PC-3 (cell line): Measurements from ENCODE around the gene WDR41.

Experiments used
- CTCF ChIP-seq: fragments of 300-600 bp; sonication (generic); conservative IDR thresholded peaks from 2 replicates; pipeline ENCODE4 v1.5.1; 2017; ENCODE audit warnings: antibody characterized with exemption, low read depth, mild to moderate bottlenecking, low read length
- EZH2 ChIP-seq: fragments of 300-600 bp; sonication (generic); IDR thresholded peaks from one replicate; pipeline ENCODE4 v1.6.1; 2017; ENCODE audit warnings: antibody characterized with exemption, mild to moderate bottlenecking, low read length; ENCODE audit not compliant: unreplicated experiment
- EZH2phosphoT487 ChIP-seq: fragments of 300-600 bp; sonication (generic); IDR thresholded peaks from 2 replicates; pipeline ENCODE4 v1.6.1; 2018; ENCODE audit warnings: mild to moderate bottlenecking, antibody characterized with exemption, low read length, borderline replicate concordance

- no peak for TF ChIP-seq CTCF
- no peak for TF ChIP-seq EZH2
- TF ChIP-seq EZH2phosphoT487, result no peak
Observed at GRCh38 chr5:77419644-77420582, 72.2 kb downstream of the WDR41 start.
